Measurements from ENCODE around the gene PPARG. TPM values are rescaled to one million over a fixed set of nuclear protein-coding genes. Genes with fewer than 3 reads are reported as not detected.

The PPARG gene
- total RNA-seq, 1 donor from 2014 or later, result 3.2 TPM

DNA sequence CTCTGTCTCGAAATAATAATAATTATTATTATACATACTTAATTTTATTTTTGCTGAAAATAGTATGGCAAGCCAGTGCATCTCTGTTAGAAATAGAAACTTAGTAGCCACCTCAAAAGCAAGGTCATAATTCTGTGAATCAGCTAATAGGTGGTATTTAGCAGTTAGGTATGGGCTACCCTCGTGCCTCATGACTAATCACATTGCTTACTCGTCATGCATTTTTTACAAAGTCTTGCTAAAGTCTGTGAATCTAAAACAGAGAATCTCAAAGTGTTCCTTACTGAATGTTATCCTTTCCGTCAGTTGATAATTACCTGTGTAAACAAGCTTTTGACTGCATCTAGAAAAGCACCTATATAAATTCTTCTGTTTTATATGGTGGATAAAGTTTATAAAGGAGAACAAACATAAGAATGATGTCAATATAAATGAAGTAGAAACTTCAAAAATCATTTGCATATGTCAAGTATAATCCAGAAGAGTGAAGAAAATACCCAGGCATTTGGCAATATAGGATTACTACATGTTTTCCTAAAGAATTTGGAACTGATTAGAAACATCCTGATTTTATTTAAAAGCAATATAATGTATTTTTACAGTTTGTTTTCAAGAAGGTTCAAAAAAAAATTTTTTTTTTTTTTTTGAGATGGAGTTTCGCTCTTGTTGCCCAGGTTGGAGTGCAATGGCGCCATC, 6.2 kb downstream of the PPARG start:
- no peaks in the 10 kb centered on the region for H3K9me3 Mint-ChIP-seq (ENCODE audit: unreplicated experiment)
- H3K4me1 Mint-ChIP-seq (ENCODE audit: unreplicated experiment), result no peaks in the 10 kb centered on the region
- TF ChIP-seq, protein P1, sequence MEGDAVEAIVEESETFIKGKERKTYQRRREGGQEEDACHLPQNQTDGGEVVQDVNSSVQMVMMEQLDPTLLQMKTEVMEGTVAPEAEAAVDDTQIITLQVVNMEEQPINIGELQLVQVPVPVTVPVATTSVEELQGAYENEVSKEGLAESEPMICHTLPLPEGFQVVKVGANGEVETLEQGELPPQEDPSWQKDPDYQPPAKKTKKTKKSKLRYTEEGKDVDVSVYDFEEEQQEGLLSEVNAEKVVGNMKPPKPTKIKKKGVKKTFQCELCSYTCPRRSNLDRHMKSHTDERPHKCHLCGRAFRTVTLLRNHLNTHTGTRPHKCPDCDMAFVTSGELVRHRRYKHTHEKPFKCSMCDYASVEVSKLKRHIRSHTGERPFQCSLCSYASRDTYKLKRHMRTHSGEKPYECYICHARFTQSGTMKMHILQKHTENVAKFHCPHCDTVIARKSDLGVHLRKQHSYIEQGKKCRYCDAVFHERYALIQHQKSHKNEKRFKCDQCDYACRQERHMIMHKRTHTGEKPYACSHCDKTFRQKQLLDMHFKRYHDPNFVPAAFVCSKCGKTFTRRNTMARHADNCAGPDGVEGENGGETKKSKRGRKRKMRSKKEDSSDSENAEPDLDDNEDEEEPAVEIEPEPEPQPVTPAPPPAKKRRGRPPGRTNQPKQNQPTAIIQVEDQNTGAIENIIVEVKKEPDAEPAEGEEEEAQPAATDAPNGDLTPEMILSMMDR (IDR thresholded peaks at IDR 0.05; ENCODE audit: unreplicated experiment), result no peak
- H3K4me3 Mint-ChIP-seq (ENCODE audit: unreplicated experiment), result no peak overlapping the region
- H3K36me3 Mint-ChIP-seq (ENCODE audit: low read depth, unreplicated experiment), result no peaks in the 10 kb centered on the region
- no peak overlapping the region for H3K27ac Mint-ChIP-seq (ENCODE audit: unreplicated experiment)
- H3K27me3 Mint-ChIP-seq (ENCODE audit: unreplicated experiment), result no peaks in the 10 kb centered on the region
- no peak for DNase-seq (ENCODE audit: low spot score)

DNA sequence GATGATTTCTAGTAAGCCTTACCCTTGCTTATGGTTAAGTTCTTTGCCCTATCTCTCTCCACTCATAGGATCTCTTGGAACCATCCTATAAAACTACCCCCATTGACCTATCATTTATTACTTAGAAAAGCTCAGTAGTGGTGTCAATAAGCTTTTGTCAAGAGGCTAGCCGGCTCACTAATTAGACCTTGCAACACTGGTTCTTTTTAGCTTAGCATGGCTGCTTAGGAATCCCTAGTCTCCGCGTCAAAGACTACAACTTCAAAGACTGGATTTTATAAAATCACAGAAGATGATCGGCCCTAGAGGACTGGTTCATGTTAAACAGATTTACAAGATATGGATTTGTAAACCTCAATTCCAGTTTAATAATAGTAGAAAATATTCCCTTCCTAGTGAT, 7.6 kb downstream of the PPARG start:
- Mint-ChIP-seq H3K27me3 (ENCODE audit: unreplicated experiment) (no peaks in the 10 kb centered on the region), H3K4me3 (ENCODE audit: unreplicated experiment) (no peak overlapping the region), H3K4me1 (ENCODE audit: unreplicated experiment) (no peaks in the 10 kb centered on the region), H3K9me3 (ENCODE audit: unreplicated experiment) (no peaks in the 10 kb centered on the region), H3K36me3 (ENCODE audit: low read depth, unreplicated experiment) (no peaks in the 10 kb centered on the region), H3K27ac (ENCODE audit: unreplicated experiment) (no peak overlapping the region)
- TF ChIP-seq, protein P1 (IDR thresholded peaks at IDR 0.05; ENCODE audit: unreplicated experiment), result no peak
- no peak for DNase-seq (ENCODE audit: low spot score)

DNA sequence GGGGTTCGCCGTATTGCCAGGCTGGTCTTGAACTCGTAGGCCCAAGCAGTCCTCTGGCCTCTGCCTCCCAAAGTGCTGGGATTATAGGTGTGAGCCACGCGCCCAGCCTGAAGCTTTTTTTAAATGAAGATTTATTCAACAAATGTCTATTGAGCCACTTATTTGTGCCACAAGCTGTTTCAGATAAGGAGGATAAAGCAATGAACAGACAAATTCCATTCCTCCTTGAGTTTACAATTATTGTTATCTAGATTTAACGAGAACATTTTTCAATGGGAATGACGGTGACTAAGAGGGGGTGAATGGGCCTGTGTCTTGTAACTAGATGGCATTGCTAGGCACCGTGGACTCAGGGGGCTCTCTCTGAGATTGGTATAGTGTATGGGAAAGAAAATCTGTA, 10.2 kb downstream of the PPARG start:
- TF ChIP-seq, protein P1 (IDR thresholded peaks at IDR 0.05; ENCODE audit: unreplicated experiment), result no peak
- no peaks in the 10 kb centered on the region for H3K4me1 Mint-ChIP-seq (ENCODE audit: unreplicated experiment)
- no peak for DNase-seq (ENCODE audit: low spot score)
- no peaks in the 10 kb centered on the region for H3K9me3 Mint-ChIP-seq (ENCODE audit: unreplicated experiment)
- no peak overlapping the region for H3K4me3 Mint-ChIP-seq (ENCODE audit: unreplicated experiment)
- no peaks in the 10 kb centered on the region for H3K27me3 Mint-ChIP-seq (ENCODE audit: unreplicated experiment)
- no peak overlapping the region for H3K27ac Mint-ChIP-seq (ENCODE audit: unreplicated experiment)
- H3K36me3 Mint-ChIP-seq (ENCODE audit: low read depth, unreplicated experiment), result no peaks in the 10 kb centered on the region

DNA sequence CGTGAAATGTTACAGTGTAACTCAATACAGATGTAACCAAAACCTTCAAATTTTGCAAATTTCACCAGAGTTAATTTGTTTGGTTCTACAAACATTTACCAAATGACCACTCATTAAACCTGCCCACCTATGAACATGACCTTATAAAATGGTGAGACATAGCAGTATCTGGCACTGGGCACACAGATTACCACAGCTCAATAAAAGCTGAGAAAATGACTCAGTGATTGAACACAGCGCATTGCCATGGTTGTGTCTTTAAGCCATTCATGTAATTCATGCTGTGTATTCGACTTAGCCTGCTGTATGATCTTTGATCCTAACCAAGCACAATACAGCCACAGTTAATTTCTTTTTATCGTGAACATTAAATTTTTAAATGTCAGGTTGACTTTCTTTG, 11.3 kb downstream of the PPARG start:
- H3K9me3 Mint-ChIP-seq (ENCODE audit: unreplicated experiment), result no peaks in the 10 kb centered on the region

DNA sequence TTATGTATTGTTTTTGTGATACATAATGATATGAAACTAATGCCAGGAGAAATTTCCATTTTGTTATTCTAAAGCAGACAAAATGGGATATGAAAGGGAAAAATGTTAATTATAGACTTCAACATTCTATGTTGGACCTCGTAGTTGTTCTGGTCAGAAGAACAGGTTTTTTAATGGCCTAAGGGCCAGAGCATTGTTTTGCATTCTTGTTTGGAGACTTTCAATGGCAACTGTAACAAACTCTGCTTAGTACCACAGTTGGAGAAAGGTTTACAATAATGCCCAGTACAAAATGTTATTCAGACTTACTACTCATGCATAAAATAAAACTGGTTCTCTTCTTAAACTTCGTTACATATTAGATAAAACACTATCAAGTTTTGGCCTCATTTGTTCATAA, 12.2 kb downstream of the PPARG start:
- TF ChIP-seq, protein P1 (IDR thresholded peaks at IDR 0.05; ENCODE audit: unreplicated experiment), result no peak
- Mint-ChIP-seq H3K9me3 (ENCODE audit: unreplicated experiment) (no peaks in the 10 kb centered on the region), H3K4me1 (ENCODE audit: unreplicated experiment) (no peaks in the 10 kb centered on the region), H3K36me3 (ENCODE audit: low read depth, unreplicated experiment) (no peaks in the 10 kb centered on the region), H3K27ac (ENCODE audit: unreplicated experiment) (no peak overlapping the region), H3K27me3 (ENCODE audit: unreplicated experiment) (no peaks in the 10 kb centered on the region), H3K4me3 (ENCODE audit: unreplicated experiment) (no peak overlapping the region)
- no peak for DNase-seq (ENCODE audit: low spot score)

More for the DNA sequence above, 11.3 kb downstream of the PPARG start:
- no peaks in the 10 kb centered on the region for H3K36me3 Mint-ChIP-seq (ENCODE audit: low read depth, unreplicated experiment)
- no peaks in the 10 kb centered on the region for H3K4me1 Mint-ChIP-seq (ENCODE audit: unreplicated experiment)
- no peaks in the 10 kb centered on the region for H3K27me3 Mint-ChIP-seq (ENCODE audit: unreplicated experiment)
- TF ChIP-seq, protein P1 (IDR thresholded peaks at IDR 0.05; ENCODE audit: unreplicated experiment), result no peak
- H3K4me3 Mint-ChIP-seq (ENCODE audit: unreplicated experiment), result no peak overlapping the region
- no peak overlapping the region for H3K27ac Mint-ChIP-seq (ENCODE audit: unreplicated experiment)
- DNase-seq (ENCODE audit: low spot score), result no peak
